Measurements from ENCODE around the gene APP.

DNA sequence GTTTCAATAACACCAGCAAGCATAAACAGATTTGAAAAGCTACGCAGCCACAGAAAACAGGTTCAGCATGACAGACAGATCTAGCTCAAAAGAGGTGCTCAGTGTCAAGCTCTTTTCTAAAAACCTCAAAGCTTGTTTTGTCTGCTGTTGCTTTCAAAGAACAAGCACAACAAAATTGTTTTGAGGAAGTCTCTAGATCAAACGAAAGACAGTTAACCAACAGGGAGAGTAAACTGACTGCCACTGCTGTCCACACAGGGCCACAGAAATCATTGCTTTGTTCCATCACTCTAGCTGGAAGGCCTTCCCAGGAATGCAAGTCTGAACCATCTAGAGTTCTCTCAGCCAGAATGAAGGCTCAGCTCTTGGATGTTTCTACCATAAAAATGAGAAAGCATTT lies 12.8 kb downstream of the APP start:
- TF ChIP-seq, protein P1, sequence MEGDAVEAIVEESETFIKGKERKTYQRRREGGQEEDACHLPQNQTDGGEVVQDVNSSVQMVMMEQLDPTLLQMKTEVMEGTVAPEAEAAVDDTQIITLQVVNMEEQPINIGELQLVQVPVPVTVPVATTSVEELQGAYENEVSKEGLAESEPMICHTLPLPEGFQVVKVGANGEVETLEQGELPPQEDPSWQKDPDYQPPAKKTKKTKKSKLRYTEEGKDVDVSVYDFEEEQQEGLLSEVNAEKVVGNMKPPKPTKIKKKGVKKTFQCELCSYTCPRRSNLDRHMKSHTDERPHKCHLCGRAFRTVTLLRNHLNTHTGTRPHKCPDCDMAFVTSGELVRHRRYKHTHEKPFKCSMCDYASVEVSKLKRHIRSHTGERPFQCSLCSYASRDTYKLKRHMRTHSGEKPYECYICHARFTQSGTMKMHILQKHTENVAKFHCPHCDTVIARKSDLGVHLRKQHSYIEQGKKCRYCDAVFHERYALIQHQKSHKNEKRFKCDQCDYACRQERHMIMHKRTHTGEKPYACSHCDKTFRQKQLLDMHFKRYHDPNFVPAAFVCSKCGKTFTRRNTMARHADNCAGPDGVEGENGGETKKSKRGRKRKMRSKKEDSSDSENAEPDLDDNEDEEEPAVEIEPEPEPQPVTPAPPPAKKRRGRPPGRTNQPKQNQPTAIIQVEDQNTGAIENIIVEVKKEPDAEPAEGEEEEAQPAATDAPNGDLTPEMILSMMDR (IDR thresholded peaks at IDR 0.05): no peak
- no peak for TF ChIP-seq POLR2AphosphoS5 (IDR thresholded peaks at IDR 0.05)

All from breast epithelium (tissue), 3 donors.